Bronchus fibroblast of lung (primary cell): ENCODE measurements around the gene COQ5. TPM values are rescaled to one million over a fixed set of nuclear protein-coding genes. Genes with fewer than 3 reads are reported as not detected.

Experiments
- total RNA-seq: library from RNA; depleted of rRNA; stranded (reverse); fragments of >200 nt; gene quantifications from 2 replicates; pipeline ENCODE4 v1.2.3, GENCODE V29; 2015

The COQ5 gene, protein sequence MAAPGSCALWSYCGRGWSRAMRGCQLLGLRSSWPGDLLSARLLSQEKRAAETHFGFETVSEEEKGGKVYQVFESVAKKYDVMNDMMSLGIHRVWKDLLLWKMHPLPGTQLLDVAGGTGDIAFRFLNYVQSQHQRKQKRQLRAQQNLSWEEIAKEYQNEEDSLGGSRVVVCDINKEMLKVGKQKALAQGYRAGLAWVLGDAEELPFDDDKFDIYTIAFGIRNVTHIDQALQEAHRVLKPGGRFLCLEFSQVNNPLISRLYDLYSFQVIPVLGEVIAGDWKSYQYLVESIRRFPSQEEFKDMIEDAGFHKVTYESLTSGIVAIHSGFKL
- total RNA-seq, result 27.1 and 27.6 TPM in 2 replicates

DNA sequence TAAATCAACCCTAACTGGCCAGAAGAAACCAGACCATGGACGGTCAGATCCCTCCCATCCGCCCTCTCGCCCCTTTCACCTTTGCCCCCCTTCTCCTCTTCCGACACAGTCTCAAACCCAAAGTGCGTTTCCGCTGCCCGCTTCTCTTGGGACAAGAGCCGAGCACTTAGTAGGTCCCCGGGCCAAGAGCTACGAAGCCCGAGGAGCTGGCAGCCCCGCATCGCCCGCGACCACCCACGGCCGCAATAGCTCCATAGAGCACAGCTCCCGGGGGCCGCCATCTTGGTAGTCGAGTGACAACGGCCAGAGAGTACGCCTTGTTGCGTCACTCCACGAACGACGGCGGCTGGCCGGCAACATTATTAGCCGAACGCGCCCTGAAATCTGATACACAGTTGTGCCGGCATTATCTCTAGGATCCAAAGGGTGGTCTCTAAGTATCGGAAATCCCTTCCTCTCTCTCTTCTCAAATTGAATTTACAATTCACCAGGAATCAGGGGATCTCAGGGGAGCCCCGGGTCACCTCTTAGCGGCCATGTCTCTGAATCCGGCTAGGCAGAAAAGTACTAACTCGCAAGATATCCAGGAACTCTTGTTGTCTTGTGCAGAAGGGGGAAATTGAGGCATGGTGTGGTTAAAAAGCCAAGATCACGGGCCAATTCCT is at the start of gene COQ5:
COQ5 (minus strand) TSS at position 298 of the 665 bp plus-strand sequence; CDS start at position 281, 17 bp downstream.

DNA sequence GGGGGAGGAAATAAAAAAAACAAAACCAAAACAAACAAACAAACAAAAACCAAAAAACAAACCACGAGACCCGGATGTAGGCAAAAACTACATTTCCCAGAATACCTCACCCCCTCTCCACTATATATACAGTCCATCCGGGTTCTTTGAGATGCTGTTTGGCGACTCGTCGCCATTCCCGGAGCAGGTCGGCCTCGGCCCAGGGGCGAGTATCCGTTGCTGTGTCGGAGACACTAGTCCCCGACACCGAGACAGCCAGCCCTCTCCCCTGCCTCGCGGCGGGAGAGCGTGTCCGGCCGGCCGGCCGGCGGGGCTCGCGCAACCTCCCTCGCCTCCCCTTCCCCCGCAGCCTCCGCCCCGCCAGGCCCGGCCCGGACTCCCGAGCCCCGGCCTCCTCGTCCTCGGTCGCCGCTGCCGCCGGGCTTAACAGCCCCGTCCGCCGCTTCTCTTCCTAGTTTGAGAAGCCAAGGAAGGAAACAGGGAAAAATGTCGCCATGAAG is 5.3 kb upstream of the COQ5 start, which contains the start of gene RNF10:
RNF10 (plus strand) TSS at position 154 of the 500 bp plus-strand sequence. CDS start 456 bp downstream, outside the sequence.

GRCh38 chr12:120495731-120496412 is 33.1 kb downstream of the COQ5 start, which contains the start of gene DYNLL1:
TSS of gene DYNLL1 (plus strand) at chr12:120496113. CDS start at chr12:120496422, 309 bp downstream.

GRCh38 chr12:120469450-120470149 is 59.4 kb downstream of the COQ5 start, which contains the start of gene SRSF9:
TSS of gene SRSF9 (minus strand) at chr12:120469748. CDS start at chr12:120469609, 139 bp downstream.

Other genes with a start within 250 kb of the COQ5 start
- gene RNU4-2, start 237.3 kb downstream of the COQ5 start, total RNA-seq, result under 0.01 TPM in 2 replicates
- under 0.01 TPM in 2 replicates for gene RNU4-1, start 235.9 kb downstream of the COQ5 start, total RNA-seq
- 0.59 and 1.5 TPM in 2 replicates for gene SIRT4, start 226.8 kb downstream of the COQ5 start, total RNA-seq
- gene PLA2G1B, start 201.4 kb downstream of the COQ5 start, total RNA-seq, result not detected in 2 replicates
- gene MSI1, start 160.0 kb downstream of the COQ5 start, total RNA-seq, result 0.17 and 0.30 TPM in 2 replicates
- gene COX6A1, start 91.0 kb downstream of the COQ5 start, total RNA-seq, result 821 and 928 TPM in 2 replicates
- gene TRIAP1, start 82.8 kb downstream of the COQ5 start, total RNA-seq, result 27.8 and 34.6 TPM in 2 replicates
- 16.1 and 18.3 TPM in 2 replicates for gene GATC, start 82.7 kb downstream of the COQ5 start, total RNA-seq
- gene SRSF9, start 59.4 kb downstream of the COQ5 start, total RNA-seq, result 97.1 and 100 TPM in 2 replicates
- 357 and 400 TPM in 2 replicates for gene DYNLL1, start 33.0 kb downstream of the COQ5 start, total RNA-seq
- 74.3 and 86.5 TPM in 2 replicates for gene RNF10, start 5.2 kb upstream of the COQ5 start, total RNA-seq
- gene POP5, start 52.2 kb upstream of the COQ5 start, total RNA-seq, result 49.4 and 54.8 TPM in 2 replicates
- gene CABP1, start 111.5 kb upstream of the COQ5 start, total RNA-seq, result under 0.01 TPM in 1 of 2 replicates, not detected in the other
- gene MLEC, start 158.0 kb upstream of the COQ5 start, total RNA-seq, result 64.1 and 67.8 TPM in 2 replicates
- 13.4 and 13.8 TPM in 2 replicates for gene UNC119B, start 181.3 kb upstream of the COQ5 start, total RNA-seq
- gene ACADS, start 196.7 kb upstream of the COQ5 start, total RNA-seq, result 12.4 and 13.8 TPM in 2 replicates